DMS79 treated with DMSO at 0.1 percent for 48 hours (cell line): ENCODE measurements around the gene KRT16.
A peak's percentile ranks its signal among the peaks of the same experiment; 100 is the strongest.
"Not testable (repeated sequence)": the region's sequence is repeated elsewhere in the genome, so short reads cannot be mapped to it uniquely, and the experiment has no call there.

Source experiments
- DNase-seq: peaks from one replicate; lab custom pipeline; 2025; lab: John Stamatoyannopoulos, UW

KRT16 gene

GRCh38 chr17:41647940-41648410 is 35.4 kb upstream of the KRT16 start:
- DNase-seq = peak; percentile 87

GRCh38 chr17:41647038-41647813 is 34.7 kb upstream of the KRT16 start:
- DNase-seq = no peak

GRCh38 chr17:41642252-41643156 is 29.9 kb upstream of the KRT16 start:
- DNase-seq = no peak

GRCh38 chr17:41640596-41640995 is 28.0 kb upstream of the KRT16 start:
- DNase-seq = not testable (repeated sequence)

GRCh38 chr17:41639492-41640473 is 27.2 kb upstream of the KRT16 start:
- no peak for DNase-seq

GRCh38 chr17:41638941-41639340 is 26.4 kb upstream of the KRT16 start:
- no peak for DNase-seq

- DNase-seq = no peak
These were observed 25.6 kb upstream of the KRT16 start for GRCh38 chr17:41638194-41638593.

GRCh38 chr17:41636652-41637051 is 24.1 kb upstream of the KRT16 start:
- DNase-seq = no peak

- DNase-seq = no peak
These were observed 22.8 kb upstream of the KRT16 start for GRCh38 chr17:41635121-41636097.

- DNase-seq = no peak
These were observed 22.1 kb upstream of the KRT16 start for GRCh38 chr17:41634639-41635038.

- DNase-seq = no peak
These were observed 21.1 kb upstream of the KRT16 start for GRCh38 chr17:41633556-41634199.

GRCh38 chr17:41632482-41633105 is 20.0 kb upstream of the KRT16 start:
- no peak for DNase-seq

GRCh38 chr17:41631898-41632285 is 19.3 kb upstream of the KRT16 start:
- DNase-seq = no peak

GRCh38 chr17:41631025-41631897 is 18.7 kb upstream of the KRT16 start:
- no peak for DNase-seq

GRCh38 chr17:41629826-41630670 is 17.5 kb upstream of the KRT16 start:
- no peak for DNase-seq

- DNase-seq = no peak
These were observed 16.7 kb upstream of the KRT16 start for GRCh38 chr17:41629316-41629715.

- not testable (repeated sequence) for DNase-seq
These were observed 16.2 kb upstream of the KRT16 start for GRCh38 chr17:41628621-41629255.
